GM12875 (cell line): ENCODE measurements around the gene FGF5.
"Not testable (repeated sequence)": the region's sequence is repeated elsewhere in the genome, so short reads cannot be mapped to it uniquely, and the experiment has no call there.

Experiments used
- H3K4me3 ChIP-seq: one replicate; pipeline ENCODE4 v1.5.1; 2011; ENCODE audit warnings: low read depth, low read length, control low read depth
- CTCF ChIP-seq: IDR thresholded peaks from 2 replicates; pipeline ENCODE4 v1.5.1; 2011; ENCODE audit warnings: low read depth, mild to moderate bottlenecking, control low read depth, inconsistent platforms, low read length, moderate library complexity, borderline replicate concordance; ENCODE audit not compliant: insufficient read depth

FGF5 gene

GRCh38 chr4:80307183-80307735 lies 40.8 kb downstream of the FGF5 start:
- H3K4me3 ChIP-seq = no peak overlapping the region
- no peak for TF ChIP-seq CTCF

GRCh38 chr4:80307774-80308465 lies 41.5 kb downstream of the FGF5 start:
- no peak overlapping the region for H3K4me3 ChIP-seq
- TF ChIP-seq CTCF = no peak

- TF ChIP-seq CTCF = no peak
- H3K4me3 ChIP-seq = no peak overlapping the region
These were observed 42.0 kb downstream of the FGF5 start for GRCh38 chr4:80308466-80308822.

GRCh38 chr4:80309294-80310004 lies 43.0 kb downstream of the FGF5 start:
- no peak overlapping the region for H3K4me3 ChIP-seq
- no peak for TF ChIP-seq CTCF

GRCh38 chr4:80311130-80311529 lies 44.7 kb downstream of the FGF5 start:
- no peak overlapping the region for H3K4me3 ChIP-seq
- no peak for TF ChIP-seq CTCF

GRCh38 chr4:80312124-80312523 lies 45.7 kb downstream of the FGF5 start:
- no peak overlapping the region for H3K4me3 ChIP-seq
- no peak for TF ChIP-seq CTCF

- no peak for TF ChIP-seq CTCF
- H3K4me3 ChIP-seq = no peak overlapping the region
These were observed 47.2 kb downstream of the FGF5 start for GRCh38 chr4:80313627-80314026.

GRCh38 chr4:80315848-80316247 lies 49.4 kb downstream of the FGF5 start:
- not testable (repeated sequence) for H3K4me3 ChIP-seq
